ENCODE measurements around the gene CENPB.

DNA sequence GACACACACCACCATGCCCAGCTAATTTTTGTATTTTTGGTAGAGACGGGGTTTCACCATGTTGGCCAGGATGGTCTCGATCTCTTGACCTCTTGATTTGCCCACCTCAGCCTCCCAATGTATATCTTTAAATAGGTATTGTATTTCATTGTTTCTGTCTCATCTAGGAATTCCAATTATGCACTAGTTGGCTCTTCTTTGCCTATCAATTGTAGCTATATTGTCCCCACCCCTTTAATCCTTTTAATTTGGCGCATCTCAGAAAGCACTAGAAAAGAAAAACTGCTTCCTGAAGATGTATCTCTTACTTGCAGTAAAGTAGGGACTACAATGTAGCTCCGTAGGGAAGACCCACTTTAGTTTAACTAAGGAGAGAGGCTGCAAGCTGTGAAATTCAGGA is 49.6 kb upstream of the CENPB start:
- TF ChIP-seq CTCF (IDR thresholded peaks at IDR 0.05) (no peak), POLR2A (IDR thresholded peaks at IDR 0.05) (no peak)
